Mammary epithelial cell (primary cell): ENCODE data around the gene STXBP6.

ENCODE experiments used
- EZH2 ChIP-seq: IDR thresholded peaks from 2 replicates; pipeline ENCODE4 v1.6.1; 2012; ENCODE audit warnings: low read length, inconsistent platforms, borderline replicate concordance
- TF ChIP-seq, protein P1 (sequence below), 2 donors: IDR thresholded peaks in 1 of 2; conservative IDR thresholded peaks in 1 of 2; 2 replicates each; pipeline ENCODE4 v1.5.1; 2011 to 2012; ENCODE audit warnings: inconsistent platforms in 2 of 2, low read length in 2 of 2, mild to moderate bottlenecking in 2 of 2, control low read depth in 1 of 2, low read depth in 1 of 2; ENCODE audit not compliant: insufficient read depth in 1 of 2; ENCODE audit errors: extremely low read depth in 1 of 2

- TF ChIP-seq EZH2 = no peak
- TF ChIP-seq, protein P1, sequence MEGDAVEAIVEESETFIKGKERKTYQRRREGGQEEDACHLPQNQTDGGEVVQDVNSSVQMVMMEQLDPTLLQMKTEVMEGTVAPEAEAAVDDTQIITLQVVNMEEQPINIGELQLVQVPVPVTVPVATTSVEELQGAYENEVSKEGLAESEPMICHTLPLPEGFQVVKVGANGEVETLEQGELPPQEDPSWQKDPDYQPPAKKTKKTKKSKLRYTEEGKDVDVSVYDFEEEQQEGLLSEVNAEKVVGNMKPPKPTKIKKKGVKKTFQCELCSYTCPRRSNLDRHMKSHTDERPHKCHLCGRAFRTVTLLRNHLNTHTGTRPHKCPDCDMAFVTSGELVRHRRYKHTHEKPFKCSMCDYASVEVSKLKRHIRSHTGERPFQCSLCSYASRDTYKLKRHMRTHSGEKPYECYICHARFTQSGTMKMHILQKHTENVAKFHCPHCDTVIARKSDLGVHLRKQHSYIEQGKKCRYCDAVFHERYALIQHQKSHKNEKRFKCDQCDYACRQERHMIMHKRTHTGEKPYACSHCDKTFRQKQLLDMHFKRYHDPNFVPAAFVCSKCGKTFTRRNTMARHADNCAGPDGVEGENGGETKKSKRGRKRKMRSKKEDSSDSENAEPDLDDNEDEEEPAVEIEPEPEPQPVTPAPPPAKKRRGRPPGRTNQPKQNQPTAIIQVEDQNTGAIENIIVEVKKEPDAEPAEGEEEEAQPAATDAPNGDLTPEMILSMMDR (conservative IDR thresholded peaks at IDR 0.05 in 1 of 2, IDR thresholded peaks at IDR 0.05 in 1 of 2; ENCODE audit: extremely low read depth in 1 of 2, insufficient read depth in 1 of 2, low read depth in 1 of 2, low read length in 2 of 2) = no peak
Measured at GRCh38 chr14:25017562-25017961, 32.4 kb downstream of the STXBP6 start.
